Astrocyte of the spinal cord (primary cell): ENCODE data around the gene PSMB3.

ENCODE experiments used
- DNase-seq: peaks from one replicate; pipeline ENCODE4 v3.0.0; 2011; ENCODE audit warnings: low read depth, low spot score
- H3K4me3 ChIP-seq: 2 replicates; pipeline ENCODE4 v1.5.1; 2011; ENCODE audit warnings: low read depth, mild to moderate bottlenecking, low read length, moderate library complexity
- in situ Hi-C: cut with HindIII; loops from 2 replicates; pipeline ENCODE4 v1.10.0; 2017; ENCODE audit warnings: low sequenced_read_pairs
- TF ChIP-seq, protein P1 (sequence below): IDR thresholded peaks from 2 replicates; pipeline ENCODE4 v1.5.1; 2012; ENCODE audit warnings: low read depth, mild to moderate bottlenecking, low read length, inconsistent platforms

The PSMB3 gene

DNA sequence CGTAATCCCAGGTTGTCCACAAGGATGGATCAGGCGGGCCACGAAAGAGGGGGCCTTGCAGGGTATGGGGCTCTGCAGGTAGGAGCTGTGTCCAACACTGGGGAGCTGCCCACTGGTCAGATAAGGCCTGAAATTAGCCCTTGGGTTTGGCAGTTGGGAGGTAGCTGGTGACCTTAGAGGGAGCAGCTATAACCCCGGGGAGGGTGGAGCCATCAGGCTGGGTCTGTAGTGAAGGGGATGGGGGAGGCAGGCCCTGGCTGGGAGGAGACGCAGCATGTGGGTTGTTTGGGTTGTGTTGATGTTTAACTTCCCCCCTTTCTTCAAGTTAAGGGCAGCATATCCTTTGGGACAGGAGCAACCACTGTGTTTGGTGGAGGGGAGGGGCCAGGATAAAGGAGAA lies 41.6 kb upstream of the PSMB3 start:
- in situ Hi-C loops, result no loop called here
- H3K4me3 ChIP-seq, result no peak overlapping the region
- TF ChIP-seq, protein P1, sequence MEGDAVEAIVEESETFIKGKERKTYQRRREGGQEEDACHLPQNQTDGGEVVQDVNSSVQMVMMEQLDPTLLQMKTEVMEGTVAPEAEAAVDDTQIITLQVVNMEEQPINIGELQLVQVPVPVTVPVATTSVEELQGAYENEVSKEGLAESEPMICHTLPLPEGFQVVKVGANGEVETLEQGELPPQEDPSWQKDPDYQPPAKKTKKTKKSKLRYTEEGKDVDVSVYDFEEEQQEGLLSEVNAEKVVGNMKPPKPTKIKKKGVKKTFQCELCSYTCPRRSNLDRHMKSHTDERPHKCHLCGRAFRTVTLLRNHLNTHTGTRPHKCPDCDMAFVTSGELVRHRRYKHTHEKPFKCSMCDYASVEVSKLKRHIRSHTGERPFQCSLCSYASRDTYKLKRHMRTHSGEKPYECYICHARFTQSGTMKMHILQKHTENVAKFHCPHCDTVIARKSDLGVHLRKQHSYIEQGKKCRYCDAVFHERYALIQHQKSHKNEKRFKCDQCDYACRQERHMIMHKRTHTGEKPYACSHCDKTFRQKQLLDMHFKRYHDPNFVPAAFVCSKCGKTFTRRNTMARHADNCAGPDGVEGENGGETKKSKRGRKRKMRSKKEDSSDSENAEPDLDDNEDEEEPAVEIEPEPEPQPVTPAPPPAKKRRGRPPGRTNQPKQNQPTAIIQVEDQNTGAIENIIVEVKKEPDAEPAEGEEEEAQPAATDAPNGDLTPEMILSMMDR, result no peak
- DNase-seq, result no peak

DNA sequence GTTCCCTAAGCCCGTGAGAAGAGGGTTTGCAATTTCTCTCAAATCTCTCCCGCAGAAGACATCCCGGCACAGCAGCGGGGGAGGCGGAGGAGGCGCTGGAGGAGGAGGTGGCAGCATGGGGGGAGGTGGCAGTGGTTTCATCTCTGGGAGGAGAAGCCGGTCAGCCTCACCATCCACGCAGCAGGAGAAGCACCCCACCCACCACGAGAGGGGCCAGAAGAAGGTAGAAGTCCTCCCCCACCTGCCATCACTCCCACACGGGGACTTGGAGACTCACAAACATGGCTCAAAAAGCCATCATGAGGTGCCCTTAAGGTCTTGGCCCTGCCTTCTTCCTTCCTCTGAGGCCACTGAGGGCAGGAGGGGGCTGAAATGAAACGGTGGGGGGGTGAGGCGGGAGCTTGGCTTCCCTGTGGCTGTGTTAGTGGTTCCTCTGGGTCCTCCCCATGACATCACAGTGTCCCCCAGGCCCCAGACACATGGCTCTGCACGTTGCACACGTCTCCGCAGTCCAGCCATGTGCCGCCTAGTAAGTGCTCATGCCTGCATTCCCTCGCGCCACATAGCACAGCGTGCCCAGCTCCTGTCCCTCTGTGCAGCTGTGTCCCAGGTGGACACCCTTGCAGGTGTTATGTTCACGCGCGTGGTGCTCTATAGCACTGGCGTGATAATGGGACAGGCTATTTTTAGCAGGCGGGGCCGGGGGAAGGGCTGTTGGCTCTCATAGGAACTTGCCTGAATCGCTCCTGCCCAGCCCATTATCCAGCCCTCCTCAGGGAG lies 40.6 kb upstream of the PSMB3 start:
- TF ChIP-seq, protein P1, result no peak
- no peak for DNase-seq
- H3K4me3 ChIP-seq, result no peak overlapping the region
- in situ Hi-C loops, result no loop called here

DNA sequence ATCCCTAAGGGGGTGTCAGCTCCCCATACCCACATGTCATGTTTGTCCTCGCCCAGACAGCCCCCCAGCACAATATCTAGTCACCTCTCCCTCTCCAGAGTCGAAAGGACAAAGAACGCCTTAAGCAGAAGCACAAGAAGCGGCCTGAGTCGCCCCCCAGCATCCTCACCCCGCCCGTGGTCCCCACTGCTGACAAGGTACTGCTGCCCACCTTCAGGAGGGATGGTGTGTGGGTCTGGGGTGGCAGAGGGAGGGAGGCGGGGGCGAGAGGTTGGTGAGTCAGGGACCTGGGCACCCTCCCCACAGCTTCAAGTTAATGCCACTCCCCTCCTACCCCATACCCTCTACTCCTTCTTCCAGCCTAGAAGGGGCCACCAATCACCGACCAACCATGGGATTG lies 39.9 kb upstream of the PSMB3 start:
- in situ Hi-C loops, result no loop called here
- TF ChIP-seq, protein P1, result no peak
- DNase-seq, result no peak
- no peak overlapping the region for H3K4me3 ChIP-seq

DNA sequence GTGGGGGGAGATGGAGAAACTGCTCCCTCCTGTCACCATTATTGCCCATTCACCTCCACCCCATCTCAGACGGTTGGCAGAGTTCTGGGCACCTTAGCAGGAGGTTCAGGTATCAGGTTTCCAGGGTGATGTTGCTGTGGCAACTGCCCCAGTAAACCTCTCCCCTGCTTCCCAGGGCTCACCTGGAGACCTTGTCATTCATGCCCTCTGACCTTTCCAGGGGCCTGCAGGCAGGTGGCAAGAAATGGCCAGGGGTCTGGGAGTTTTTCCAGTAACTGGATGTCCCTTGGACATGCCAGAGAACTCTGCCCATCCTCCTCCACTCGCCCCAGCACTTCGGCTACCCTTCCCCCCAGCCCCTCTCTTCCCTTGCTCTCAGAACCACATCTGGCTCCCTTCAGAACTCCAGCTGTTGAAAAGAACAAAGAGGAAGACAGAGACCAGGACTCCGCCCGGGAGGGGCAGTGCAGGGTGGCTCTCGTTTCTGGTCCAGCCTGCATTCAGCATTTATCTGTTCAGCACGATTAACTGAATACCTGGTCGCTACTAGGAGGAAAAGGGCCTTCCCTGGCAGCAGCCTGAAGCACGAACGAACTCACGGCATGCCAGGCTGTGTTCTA lies 39.0 kb upstream of the PSMB3 start:
- TF ChIP-seq, protein P1, result no peak
- DNase-seq, result no peak
- H3K4me3 ChIP-seq, result no peak overlapping the region
- in situ Hi-C loops, result no loop called here

DNA sequence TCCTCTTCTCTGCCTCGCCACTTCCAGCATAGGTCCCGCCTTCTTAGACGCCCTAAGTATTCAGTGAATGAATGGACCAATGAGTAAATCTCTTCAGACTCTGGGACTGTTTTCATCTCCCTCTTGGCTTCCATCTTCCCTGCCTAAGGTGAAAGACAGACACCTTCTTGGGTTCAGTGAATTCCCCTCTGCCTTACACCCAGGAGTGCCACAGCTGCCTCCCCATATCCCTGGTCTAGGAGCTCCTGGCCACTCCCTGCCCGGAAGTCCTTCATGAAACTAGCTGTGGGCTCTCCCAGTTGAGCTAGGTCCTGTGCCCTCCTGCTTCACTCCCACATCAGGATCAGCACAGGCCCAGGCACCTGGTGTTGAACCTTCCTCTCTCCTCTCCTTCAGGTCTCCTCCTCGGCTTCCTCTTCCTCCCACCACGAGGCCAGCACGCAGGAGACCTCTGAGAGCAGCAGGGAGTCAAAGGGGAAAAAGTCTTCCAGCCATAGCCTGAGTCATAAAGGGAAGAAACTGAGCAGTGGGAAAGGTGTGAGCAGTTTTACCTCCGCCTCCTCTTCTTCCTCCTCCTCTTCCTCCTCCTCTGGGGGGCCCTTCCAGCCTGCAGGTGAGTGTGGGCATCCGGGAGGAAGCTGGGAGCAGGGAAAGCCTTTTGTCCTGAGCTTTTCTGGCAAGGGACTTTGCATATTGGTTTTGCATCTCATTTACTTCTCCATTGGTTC lies 37.2 kb upstream of the PSMB3 start:
- H3K4me3 ChIP-seq, result no peak overlapping the region
- no peak for DNase-seq
- TF ChIP-seq, protein P1, result no peak
- in situ Hi-C loops, result no loop called here

DNA sequence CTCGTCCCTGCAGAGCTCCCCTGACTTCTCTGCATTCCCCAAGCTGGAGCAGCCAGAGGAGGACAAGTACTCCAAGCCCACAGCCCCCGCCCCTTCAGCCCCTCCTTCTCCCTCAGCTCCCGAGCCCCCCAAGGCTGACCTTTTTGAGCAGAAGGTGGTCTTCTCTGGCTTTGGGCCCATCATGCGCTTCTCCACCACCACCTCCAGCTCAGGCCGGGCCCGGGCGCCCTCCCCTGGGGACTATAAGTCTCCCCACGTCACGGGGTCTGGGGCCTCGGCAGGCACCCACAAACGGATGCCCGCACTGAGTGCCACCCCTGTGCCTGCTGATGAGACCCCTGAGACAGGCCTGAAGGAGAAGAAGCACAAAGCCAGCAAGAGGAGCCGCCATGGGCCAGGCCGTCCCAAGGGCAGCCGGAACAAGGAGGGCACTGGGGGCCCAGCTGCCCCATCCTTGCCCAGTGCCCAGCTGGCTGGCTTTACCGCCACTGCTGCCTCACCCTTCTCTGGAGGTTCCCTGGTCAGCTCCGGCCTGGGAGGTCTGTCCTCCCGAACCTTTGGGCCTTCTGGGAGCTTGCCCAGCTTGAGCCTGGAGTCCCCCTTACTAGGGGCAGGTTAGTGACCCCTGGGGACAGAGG lies 36.1 kb upstream of the PSMB3 start:
- TF ChIP-seq, protein P1, result no peak
- H3K4me3 ChIP-seq, result no peak overlapping the region
- no peak for DNase-seq
- in situ Hi-C loops, result no loop called here
